Smooth muscle cell (in vitro differentiated cells): Measurements from ENCODE around the gene PDIA3. TPM values are rescaled to one million over a fixed set of nuclear protein-coding genes. Genes with fewer than 3 reads are reported as not detected.

Experiments used
- DNase-seq: peaks from one replicate; lab custom pipeline; 2025; ENCODE audit not compliant: unreplicated experiment; lab: John Stamatoyannopoulos, UW
- H2AFZ ChIP-seq: fragments of 200-600 bp; sonication (generic); 2 replicates; pipeline ENCODE4 v1.6.0; 2016; ENCODE audit warnings: antibody characterized with exemption, low read depth, mild to moderate bottlenecking
- H3F3A ChIP-seq: fragments of 200-600 bp; sonication (generic); 2 replicates; pipeline ENCODE4 v1.6.0; 2017; ENCODE audit warnings: antibody characterized with exemption, low read depth
- H3K27ac ChIP-seq: fragments of 200-600 bp; sonication (generic); 2 replicates; pipeline ENCODE4 v1.5.1; 2016; ENCODE audit warnings: low read depth, mild to moderate bottlenecking
- H3K27me3 ChIP-seq: fragments of 200-600 bp; sonication (generic); 2 replicates; pipeline ENCODE4 v1.6.1; 2016; ENCODE audit warnings: low read depth, mild to moderate bottlenecking
- H3K36me3 ChIP-seq: fragments of 200-600 bp; sonication (generic); 2 replicates; pipeline ENCODE4 v1.5.1; 2016; ENCODE audit warnings: low read depth
- H3K4me1 ChIP-seq: fragments of 200-600 bp; sonication (generic); 2 replicates; pipeline ENCODE4 v1.5.1; 2016; ENCODE audit warnings: low read depth
- H3K4me2 ChIP-seq: fragments of 200-600 bp; sonication (generic); 2 replicates; pipeline ENCODE4 v1.6.0; 2016; ENCODE audit warnings: mild to moderate bottlenecking
- H3K4me3 ChIP-seq: fragments of 200-600 bp; sonication (generic); 2 replicates; pipeline ENCODE4 v1.5.1; 2016; ENCODE audit warnings: mild to moderate bottlenecking
- H3K79me2 ChIP-seq: fragments of 200-600 bp; sonication (generic); 2 replicates; pipeline ENCODE4 v1.6.0; 2016; ENCODE audit warnings: low read depth, mild to moderate bottlenecking
- H3K9ac ChIP-seq: fragments of 200-600 bp; sonication (generic); 2 replicates; pipeline ENCODE4 v1.6.0; 2016; ENCODE audit warnings: low read depth
- H3K9me3 ChIP-seq: fragments of 200-600 bp; sonication (generic); replicated peaks from 2 replicates; pipeline ENCODE4 v1.5.1; 2016; ENCODE audit warnings: low read depth
- H4K20me1 ChIP-seq: fragments of 200-600 bp; sonication (generic); 2 replicates; pipeline ENCODE4 v1.6.0; 2016; ENCODE audit warnings: low read depth
- CTCF ChIP-seq: fragments of 200-600 bp; sonication (generic); IDR thresholded peaks from 2 replicates; pipeline ENCODE4 v1.5.1; 2017; ENCODE audit warnings: borderline replicate concordance, mild to moderate bottlenecking, antibody characterized with exemption; ENCODE audit not compliant: insufficient read depth, poor library complexity, severe bottlenecking
- WGBS: methylation state at CpG from one replicate; pipeline ENCODE4 v1.1.7; 2016; ENCODE audit warnings: low lambda C conversion rate; 5-methylcytosine and 5-hydroxymethylcytosine counted together
- polyA plus RNA-seq: library from polyadenylated mRNA; unstranded; fragments of >200 nt; fragmentation: Nextera tagmentation; extraction: Ambion mirVana; gene quantifications from 2 replicates; pipeline ENCODE4 v1.2.1, GENCODE V29; 2016
- total RNA-seq: library from RNA; depleted of rRNA; stranded (reverse); fragments of >200 nt; gene quantifications from 2 replicates; pipeline ENCODE4 v1.2.3, GENCODE V29; 2014

PDIA3 gene
- total and polyA plus RNA-seq, 2 experiments from 2014 or later, result 309 to 1,212 TPM

- H3K4me2 ChIP-seq, result peak within 1 kb of the TSS; percentile 88
- peak; percentile 55 for DNase-seq
- peak within 1 kb of the TSS; percentile 14 for H3K27ac ChIP-seq
- no peaks in the 10 kb centered on the region for H3K27me3 ChIP-seq
- peak within 1 kb of the TSS; percentile 61 for H2AFZ ChIP-seq
- no peak for TF ChIP-seq CTCF
- peak within 1 kb of the TSS; percentile 18 for H3K9ac ChIP-seq
- H3K79me2 ChIP-seq, result no peaks in the 10 kb centered on the region
- WGBS, result 2% methylated on average over 34 of the region's 41 CpGs
- H3K4me3 ChIP-seq, result peak within 1 kb of the TSS; percentile 67
- peaks cover 7% of the 10 kb centered on the region for H3K36me3 ChIP-seq
- H4K20me1 ChIP-seq, result peaks cover 15% of the 10 kb centered on the region
- H3F3A ChIP-seq, result peaks cover 34% of the 10 kb centered on the region
- H3K9me3 ChIP-seq, result no peaks in the 10 kb centered on the region
- H3K4me1 ChIP-seq, result peaks cover 4% of the 10 kb centered on the region
These were observed 30.6 kb downstream of the PDIA3 start, which contains the start of gene ELL3 for GRCh38 chr15:43776718-43777266. TSS of gene ELL3 (minus strand) at chr15:43776966. CDS start at chr15:43776901, 65 bp downstream.

GRCh38 chr15:43777267-43777914, 31.2 kb downstream of the PDIA3 start:
- H3K27me3 ChIP-seq, result no peaks in the 10 kb centered on the region
- peaks cover 28% of the 10 kb centered on the region for H3F3A ChIP-seq
- H3K9ac ChIP-seq, result peak overlapping the region; percentile 18
- WGBS, result 4% methylated on average over 31 of the region's 31 CpGs
- H4K20me1 ChIP-seq, result peaks cover 9% of the 10 kb centered on the region
- peak; percentile 55 for DNase-seq
- H3K9me3 ChIP-seq, result no peaks in the 10 kb centered on the region
- H3K4me2 ChIP-seq, result peak overlapping the region; percentile 88
- TF ChIP-seq CTCF, result peak; percentile 54
- peak overlapping the region; percentile 14 for H3K27ac ChIP-seq
- H2AFZ ChIP-seq, result peak overlapping the region; percentile 61
- H3K36me3 ChIP-seq, result peaks cover under 1% of the 10 kb centered on the region
- peak overlapping the region; percentile 67 for H3K4me3 ChIP-seq
- no peaks in the 10 kb centered on the region for H3K79me2 ChIP-seq
- H3K4me1 ChIP-seq, result peaks cover 4% of the 10 kb centered on the region

- H3K4me1 ChIP-seq, result peaks cover 4% of the 10 kb centered on the region
- peaks cover 8% of the 10 kb centered on the region for H4K20me1 ChIP-seq
- 80% methylated on average over 1 of the region's 1 CpG for WGBS
- H3K36me3 ChIP-seq, result no peaks in the 10 kb centered on the region
- H3K9ac ChIP-seq, result no peak overlapping the region
- no peak for DNase-seq
- no peaks in the 10 kb centered on the region for H3K9me3 ChIP-seq
- H3K27me3 ChIP-seq, result no peaks in the 10 kb centered on the region
- no peak overlapping the region for H2AFZ ChIP-seq
- no peak overlapping the region for H3K4me3 ChIP-seq
- no peaks in the 10 kb centered on the region for H3K79me2 ChIP-seq
- H3F3A ChIP-seq, result peaks cover 16% of the 10 kb centered on the region
- no peak for TF ChIP-seq CTCF
- H3K27ac ChIP-seq, result no peak overlapping the region
- H3K4me2 ChIP-seq, result no peak overlapping the region
These were observed 32.8 kb downstream of the PDIA3 start for GRCh38 chr15:43779016-43779415.

- Histone ChIP-seq H3K4me2 (no peak overlapping the region), H3K27me3 (no peaks in the 10 kb centered on the region), H3K79me2 (peaks cover 23% of the 10 kb centered on the region), H4K20me1 (peaks cover 19% of the 10 kb centered on the region), H3K27ac (no peak overlapping the region), H3K9ac (no peak overlapping the region), H3F3A (peaks cover 5% of the 10 kb centered on the region), H3K4me1 (peaks cover 13% of the 10 kb centered on the region), H3K9me3 (no peaks in the 10 kb centered on the region), H2AFZ (no peak overlapping the region), H3K4me3 (no peak overlapping the region), H3K36me3 (no peaks in the 10 kb centered on the region)
- no peak for TF ChIP-seq CTCF
- WGBS, result 94% methylated on average over 3 of the region's 3 CpGs
- no peak for DNase-seq
These were observed 43.2 kb downstream of the PDIA3 start for GRCh38 chr15:43789409-43789808.
